Measurements from ENCODE around the gene ADAMTS17. TPM values are rescaled to one million over a fixed set of nuclear protein-coding genes. Genes with fewer than 3 reads are reported as not detected.
"Not testable (repeated sequence)": the region's sequence is repeated elsewhere in the genome, so short reads cannot be mapped to it uniquely, and the experiment has no call there.

ADAMTS17 gene
- total RNA-seq, 1 donor from 2014 or later = 4.8 TPM

- Mint-ChIP-seq H3K36me3 (ENCODE audit: low read depth, unreplicated experiment) (no peaks in the 10 kb centered on the region), H3K27me3 (ENCODE audit: unreplicated experiment) (peaks cover 3% of the 10 kb centered on the region), H3K4me3 (ENCODE audit: unreplicated experiment) (no peak overlapping the region), H3K27ac (ENCODE audit: unreplicated experiment) (no peak overlapping the region), H3K9me3 (ENCODE audit: unreplicated experiment) (no peaks in the 10 kb centered on the region), H3K4me1 (ENCODE audit: unreplicated experiment) (peaks cover 26% of the 10 kb centered on the region)
- DNase-seq (ENCODE audit: low spot score) = no peak
- TF ChIP-seq CTCF (IDR thresholded peaks at IDR 0.05; ENCODE audit: unreplicated experiment) = no peak
Observed at GRCh38 chr15:99981191-99981647, 360.6 kb downstream of the ADAMTS17 start.

- H3K36me3 Mint-ChIP-seq (ENCODE audit: low read depth, unreplicated experiment) = no peaks in the 10 kb centered on the region
- DNase-seq (ENCODE audit: low spot score) = no peak
- peaks cover 26% of the 10 kb centered on the region for H3K4me1 Mint-ChIP-seq (ENCODE audit: unreplicated experiment)
- no peak overlapping the region for H3K4me3 Mint-ChIP-seq (ENCODE audit: unreplicated experiment)
- no peak for TF ChIP-seq CTCF (IDR thresholded peaks at IDR 0.05; ENCODE audit: unreplicated experiment)
- no peaks in the 10 kb centered on the region for H3K9me3 Mint-ChIP-seq (ENCODE audit: unreplicated experiment)
- H3K27ac Mint-ChIP-seq (ENCODE audit: unreplicated experiment) = no peak overlapping the region
- peaks cover 5% of the 10 kb centered on the region for H3K27me3 Mint-ChIP-seq (ENCODE audit: unreplicated experiment)
Observed at GRCh38 chr15:99980752-99981151, 361.0 kb downstream of the ADAMTS17 start.

- H3K36me3 Mint-ChIP-seq (ENCODE audit: low read depth, unreplicated experiment); H3K27me3 Mint-ChIP-seq (ENCODE audit: unreplicated experiment); DNase-seq (ENCODE audit: low spot score); H3K4me3 Mint-ChIP-seq (ENCODE audit: unreplicated experiment); H3K9me3 Mint-ChIP-seq (ENCODE audit: unreplicated experiment); H3K27ac Mint-ChIP-seq (ENCODE audit: unreplicated experiment): not testable (repeated sequence)
- H3K4me1 Mint-ChIP-seq (ENCODE audit: unreplicated experiment) = peaks cover 23% of the 10 kb centered on the region
Observed at GRCh38 chr15:99979886-99980285, 361.9 kb downstream of the ADAMTS17 start.

- H3K4me3 Mint-ChIP-seq (ENCODE audit: unreplicated experiment) = no peak overlapping the region
- H3K9me3 Mint-ChIP-seq (ENCODE audit: unreplicated experiment) = no peaks in the 10 kb centered on the region
- peaks cover 23% of the 10 kb centered on the region for H3K4me1 Mint-ChIP-seq (ENCODE audit: unreplicated experiment)
- TF ChIP-seq CTCF (IDR thresholded peaks at IDR 0.05; ENCODE audit: unreplicated experiment) = no peak
- H3K27me3 Mint-ChIP-seq (ENCODE audit: unreplicated experiment) = peaks cover 5% of the 10 kb centered on the region
- H3K36me3 Mint-ChIP-seq (ENCODE audit: low read depth, unreplicated experiment) = no peaks in the 10 kb centered on the region
- H3K27ac Mint-ChIP-seq (ENCODE audit: unreplicated experiment) = no peak overlapping the region
- DNase-seq (ENCODE audit: low spot score) = no peak
Observed at GRCh38 chr15:99979371-99979770, 362.4 kb downstream of the ADAMTS17 start.

- DNase-seq (ENCODE audit: low spot score) = no peak
- H3K27ac Mint-ChIP-seq (ENCODE audit: unreplicated experiment) = no peak overlapping the region
Observed at GRCh38 chr15:99978426-99978825, 363.3 kb downstream of the ADAMTS17 start.

More at GRCh38 chr15:99978426-99978825, 363.3 kb downstream of the ADAMTS17 start:
- Mint-ChIP-seq H3K4me3 (ENCODE audit: unreplicated experiment) (no peak overlapping the region), H3K27me3 (ENCODE audit: unreplicated experiment) (peaks cover 7% of the 10 kb centered on the region), H3K9me3 (ENCODE audit: unreplicated experiment) (no peaks in the 10 kb centered on the region), H3K36me3 (ENCODE audit: low read depth, unreplicated experiment) (no peaks in the 10 kb centered on the region), H3K4me1 (ENCODE audit: unreplicated experiment) (peaks cover 14% of the 10 kb centered on the region)
- no peak for TF ChIP-seq CTCF (IDR thresholded peaks at IDR 0.05; ENCODE audit: unreplicated experiment)
